Loucy (cell line): ENCODE measurements around the gene ZBTB16.

Experiments used
- H2AFZ ChIP-seq: fragments of 200-600 bp; sonication (generic); 2 replicates; pipeline ENCODE4 v1.6.0; 2016; ENCODE audit warnings: antibody characterized with exemption, mild to moderate bottlenecking, low read length, moderate library complexity
- H3F3A ChIP-seq: fragments of 200-600 bp; 2 replicates; pipeline ENCODE4 v1.6.0; 2016; ENCODE audit warnings: antibody characterized with exemption, low read depth, mild to moderate bottlenecking
- H3K27me3 ChIP-seq: fragments of 200-600 bp; sonication (generic); 2 replicates; pipeline ENCODE4 v1.6.1; 2014; ENCODE audit warnings: low read length, mild to moderate bottlenecking; ENCODE audit not compliant: insufficient read depth, poor library complexity, severe bottlenecking
- H3K36me3 ChIP-seq: fragments of 200-600 bp; sonication (generic); 2 replicates; pipeline ENCODE4 v1.6.1; 2016; ENCODE audit warnings: low read length; ENCODE audit not compliant: insufficient read depth
- H3K4me1 ChIP-seq: fragments of 200-600 bp; sonication (generic); 2 replicates; pipeline ENCODE4 v1.5.1; 2014; ENCODE audit warnings: low read length, mild to moderate bottlenecking; ENCODE audit not compliant: insufficient read depth, poor library complexity, severe bottlenecking
- H3K4me2 ChIP-seq: fragments of 200-600 bp; sonication (generic); 2 replicates; pipeline ENCODE4 v1.6.0; 2014; ENCODE audit warnings: antibody characterized with exemption, low read length, low read depth, mild to moderate bottlenecking; ENCODE audit not compliant: poor library complexity, severe bottlenecking
- H3K4me3 ChIP-seq: fragments of 200-600 bp; sonication (generic); 2 replicates; pipeline ENCODE4 v1.5.1; 2014; ENCODE audit warnings: low read length, mild to moderate bottlenecking, mixed read lengths; ENCODE audit not compliant: poor library complexity, severe bottlenecking
- H3K79me2 ChIP-seq: fragments of 200-600 bp; sonication (generic); 2 replicates; pipeline ENCODE4 v1.6.1; 2014; ENCODE audit warnings: low read length; ENCODE audit not compliant: insufficient read depth
- H3K9ac ChIP-seq: fragments of 200-600 bp; sonication (generic); 2 replicates; pipeline ENCODE4 v1.6.0; 2014; ENCODE audit warnings: mild to moderate bottlenecking, low read depth, low read length, moderate library complexity; ENCODE audit not compliant: poor library complexity, severe bottlenecking
- H3K9me2 ChIP-seq: fragments of 200-600 bp; sonication (generic); replicated peaks from 2 replicates; pipeline ENCODE4 v1.6.1; 2016; ENCODE audit warnings: low read depth, low read length, mixed read lengths
- H3K9me3 ChIP-seq: fragments of 200-600 bp; sonication (generic); 2 replicates; pipeline ENCODE4 v1.6.1; 2014; ENCODE audit warnings: mild to moderate bottlenecking, antibody characterized with exemption, low read length, low read depth; ENCODE audit not compliant: insufficient read depth
- H4K20me1 ChIP-seq: fragments of 200-600 bp; sonication (generic); 2 replicates; pipeline ENCODE4 v1.6.0; 2014; ENCODE audit warnings: antibody characterized with exemption, low read length, mild to moderate bottlenecking; ENCODE audit not compliant: insufficient read depth, poor library complexity, severe bottlenecking
- CTCF ChIP-seq: fragments of 200-600 bp; sonication (generic); conservative IDR thresholded peaks from 2 replicates; pipeline ENCODE4 v1.5.1; 2014; ENCODE audit warnings: mild to moderate bottlenecking, antibody characterized with exemption, low read length
- EZH2phosphoT487 ChIP-seq: fragments of 200-600 bp; IDR thresholded peaks from 2 replicates; pipeline ENCODE4 v1.6.1; 2018; ENCODE audit warnings: antibody characterized with exemption, mild to moderate bottlenecking, moderate library complexity, borderline replicate concordance

The ZBTB16 gene

GRCh38 chr11:114052160-114052559 lies 7.4 kb upstream of the ZBTB16 start:
- TF ChIP-seq EZH2phosphoT487 (no peak), CTCF (no peak)
- H3K4me3 ChIP-seq = no peak overlapping the region
- no peaks in the 10 kb centered on the region for H3K79me2 ChIP-seq
- H3K27me3 ChIP-seq = no peaks in the 10 kb centered on the region
- H2AFZ ChIP-seq = no peak overlapping the region
- no peaks in the 10 kb centered on the region for H3K9me2 ChIP-seq
- H3F3A ChIP-seq = no peaks in the 10 kb centered on the region
- H3K36me3 ChIP-seq = no peaks in the 10 kb centered on the region
- peaks cover 8% of the 10 kb centered on the region for H3K4me1 ChIP-seq
- no peak overlapping the region for H3K9ac ChIP-seq
- H4K20me1 ChIP-seq = no peaks in the 10 kb centered on the region
- no peaks in the 10 kb centered on the region for H3K9me3 ChIP-seq
- H3K4me2 ChIP-seq = no peak overlapping the region

- no peak overlapping the region for H3K4me2 ChIP-seq
- no peaks in the 10 kb centered on the region for H3K9me2 ChIP-seq
- no peak overlapping the region for H3K4me3 ChIP-seq
- H3K27me3 ChIP-seq = no peaks in the 10 kb centered on the region
- no peak overlapping the region for H3K9ac ChIP-seq
- H3K4me1 ChIP-seq = peaks cover 14% of the 10 kb centered on the region
- H3K36me3 ChIP-seq = no peaks in the 10 kb centered on the region
- no peaks in the 10 kb centered on the region for H3K9me3 ChIP-seq
- no peak overlapping the region for H2AFZ ChIP-seq
- H3K79me2 ChIP-seq = no peaks in the 10 kb centered on the region
- TF ChIP-seq CTCF (no peak), EZH2phosphoT487 (no peak)
- no peaks in the 10 kb centered on the region for H4K20me1 ChIP-seq
- no peaks in the 10 kb centered on the region for H3F3A ChIP-seq
Measured at GRCh38 chr11:114053406-114053805, 6.1 kb upstream of the ZBTB16 start.

- Histone ChIP-seq H3K36me3 (no peaks in the 10 kb centered on the region), H3K9ac (no peak overlapping the region), H3K79me2 (no peaks in the 10 kb centered on the region), H3K9me2 (no peaks in the 10 kb centered on the region), H3F3A (no peaks in the 10 kb centered on the region), H3K9me3 (no peaks in the 10 kb centered on the region), H3K4me2 (no peak overlapping the region), H3K4me1 (peaks cover 14% of the 10 kb centered on the region), H3K4me3 (no peak overlapping the region), H3K27me3 (no peaks in the 10 kb centered on the region), H4K20me1 (no peaks in the 10 kb centered on the region), H2AFZ (no peak overlapping the region)
- TF ChIP-seq CTCF (no peak), EZH2phosphoT487 (no peak)
Measured at GRCh38 chr11:114054806-114055205, 4.7 kb upstream of the ZBTB16 start.
